OCI-LY1 (cell line): Measurements from ENCODE around the gene ZNF620.

Experiments used
- EZH2 ChIP-seq: fragments of 200-600 bp; sonication (generic), shearing (Covaris generic); IDR thresholded peaks from 2 replicates; pipeline ENCODE4 v1.8.0; 2017; ENCODE audit warnings: borderline replicate concordance, mixed run types, mild to moderate bottlenecking, antibody characterized with exemption, low read length, moderate library complexity, mixed read lengths
- TF ChIP-seq, protein P1 (sequence below): fragments of 200-600 bp; sonication (generic), shearing (Covaris generic); IDR thresholded peaks from 2 replicates; pipeline ENCODE4 v1.5.1; 2017; ENCODE audit warnings: mild to moderate bottlenecking, antibody characterized with exemption, low read length, moderate library complexity, mixed read lengths

DNA sequence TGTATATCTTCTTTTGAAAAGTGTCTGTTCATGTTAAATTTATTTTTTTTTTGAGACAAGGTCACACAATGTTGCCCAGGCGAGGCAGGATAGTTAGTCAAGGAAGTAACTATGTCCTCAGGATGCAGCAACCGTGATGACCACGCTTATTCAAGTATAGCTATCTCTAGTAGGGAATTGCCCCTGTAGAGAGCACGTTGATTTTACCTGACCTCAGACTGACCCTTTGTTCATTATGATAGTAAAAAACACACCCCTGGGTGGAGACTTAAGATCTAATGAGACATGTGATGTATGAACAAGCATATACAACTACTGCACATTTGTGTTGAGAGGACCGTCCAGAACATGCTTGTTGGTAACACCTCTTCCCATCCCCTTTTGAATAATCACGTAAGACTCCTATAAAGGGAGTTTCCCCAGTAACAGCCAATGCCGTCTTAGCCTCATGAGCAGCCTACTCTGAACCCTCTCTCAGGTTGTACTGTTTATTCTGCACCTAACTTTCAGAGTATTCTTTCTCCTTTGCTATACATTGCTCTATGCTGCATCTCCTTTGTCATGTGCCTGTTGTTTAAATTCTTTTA lies 51.8 kb downstream of the ZNF620 start:
- no peak for TF ChIP-seq EZH2
- TF ChIP-seq, protein P1, sequence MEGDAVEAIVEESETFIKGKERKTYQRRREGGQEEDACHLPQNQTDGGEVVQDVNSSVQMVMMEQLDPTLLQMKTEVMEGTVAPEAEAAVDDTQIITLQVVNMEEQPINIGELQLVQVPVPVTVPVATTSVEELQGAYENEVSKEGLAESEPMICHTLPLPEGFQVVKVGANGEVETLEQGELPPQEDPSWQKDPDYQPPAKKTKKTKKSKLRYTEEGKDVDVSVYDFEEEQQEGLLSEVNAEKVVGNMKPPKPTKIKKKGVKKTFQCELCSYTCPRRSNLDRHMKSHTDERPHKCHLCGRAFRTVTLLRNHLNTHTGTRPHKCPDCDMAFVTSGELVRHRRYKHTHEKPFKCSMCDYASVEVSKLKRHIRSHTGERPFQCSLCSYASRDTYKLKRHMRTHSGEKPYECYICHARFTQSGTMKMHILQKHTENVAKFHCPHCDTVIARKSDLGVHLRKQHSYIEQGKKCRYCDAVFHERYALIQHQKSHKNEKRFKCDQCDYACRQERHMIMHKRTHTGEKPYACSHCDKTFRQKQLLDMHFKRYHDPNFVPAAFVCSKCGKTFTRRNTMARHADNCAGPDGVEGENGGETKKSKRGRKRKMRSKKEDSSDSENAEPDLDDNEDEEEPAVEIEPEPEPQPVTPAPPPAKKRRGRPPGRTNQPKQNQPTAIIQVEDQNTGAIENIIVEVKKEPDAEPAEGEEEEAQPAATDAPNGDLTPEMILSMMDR: no peak
